DOHH2 (cell line): Measurements from ENCODE around the gene ABCC11.

ENCODE experiments used
- H3F3A ChIP-seq: fragments of 200-600 bp; sonication (generic), shearing (Covaris generic); 2 replicates; pipeline ENCODE4 v1.6.0; 2016; ENCODE audit warnings: antibody characterized with exemption, mild to moderate bottlenecking; ENCODE audit not compliant: control insufficient read depth, insufficient read depth
- H3K27ac ChIP-seq: fragments of 200-600 bp; sonication (generic); 2 replicates; pipeline ENCODE4 v1.5.1; 2014; ENCODE audit warnings: low read depth, mild to moderate bottlenecking, low read length, moderate library complexity
- H3K27me3 ChIP-seq: fragments of 200-600 bp; sonication (generic); 2 replicates; pipeline ENCODE4 v1.6.1; 2014; ENCODE audit warnings: mild to moderate bottlenecking, low read length, mixed read lengths; ENCODE audit not compliant: control insufficient read depth
- H3K36me3 ChIP-seq: fragments of 200-600 bp; sonication (generic); 2 replicates; pipeline ENCODE4 v1.6.1; 2014; ENCODE audit warnings: mild to moderate bottlenecking, low read length, moderate library complexity, mixed read lengths; ENCODE audit not compliant: control insufficient read depth
- H3K4me1 ChIP-seq: fragments of 200-600 bp; sonication (generic); 2 replicates; pipeline ENCODE4 v1.6.1; 2014; ENCODE audit warnings: mild to moderate bottlenecking, low read length, mixed read lengths; ENCODE audit not compliant: control insufficient read depth
- H3K4me2 ChIP-seq: fragments of 200-600 bp; sonication (generic); 2 replicates; pipeline ENCODE4 v1.6.0; 2014; ENCODE audit warnings: mild to moderate bottlenecking, low read length, moderate library complexity
- H3K4me3 ChIP-seq: fragments of 200-600 bp; sonication (generic); 2 replicates; pipeline ENCODE4 v1.5.1; 2014; ENCODE audit warnings: mild to moderate bottlenecking, low read length, mixed read lengths
- H3K79me2 ChIP-seq: fragments of 200-600 bp; sonication (generic); 2 replicates; pipeline ENCODE4 v1.6.1; 2014; ENCODE audit warnings: mild to moderate bottlenecking, low read length, mixed read lengths; ENCODE audit not compliant: control insufficient read depth
- H3K9me2 ChIP-seq: fragments of 200-600 bp; sonication (generic); replicated peaks from 2 replicates; pipeline ENCODE4 v1.6.1; 2014; ENCODE audit warnings: mild to moderate bottlenecking, low read length, mixed read lengths; ENCODE audit not compliant: control insufficient read depth
- H3K9me3 ChIP-seq: fragments of 200-600 bp; sonication (generic); 2 replicates; pipeline ENCODE4 v1.6.1; 2014; ENCODE audit warnings: antibody characterized with exemption, low read length, mixed read lengths; ENCODE audit not compliant: control insufficient read depth, insufficient read depth
- H4K20me1 ChIP-seq: fragments of 200-600 bp; sonication (generic); 2 replicates; pipeline ENCODE4 v1.6.0; 2014; ENCODE audit warnings: low read depth, mild to moderate bottlenecking, antibody characterized with exemption, low read length, moderate library complexity; ENCODE audit not compliant: control insufficient read depth, insufficient read depth
- CTCF ChIP-seq: fragments of 200-600 bp; sonication (generic); IDR thresholded peaks from one replicate; pipeline ENCODE4 v1.5.1; 2014; ENCODE audit warnings: antibody characterized with exemption, mild to moderate bottlenecking, low read depth, low read length; ENCODE audit not compliant: poor library complexity, severe bottlenecking
- EZH2phosphoT487 ChIP-seq: fragments of 200-600 bp; sonication (generic); IDR thresholded peaks from 2 replicates; pipeline ENCODE4 v1.6.1; 2017; ENCODE audit warnings: borderline replicate concordance, mild to moderate bottlenecking, antibody characterized with exemption, low read length, moderate library complexity, mixed read lengths

The ABCC11 gene

GRCh38 chr16:48136547-48137360 lies 110.6 kb downstream of the ABCC11 start:
- Histone ChIP-seq H3K9me2 (no peaks in the 10 kb centered on the region), H3K36me3 (no peaks in the 10 kb centered on the region), H3K27ac (no peak overlapping the region), H3K9me3 (no peaks in the 10 kb centered on the region), H4K20me1 (no peaks in the 10 kb centered on the region), H3K4me1 (no peaks in the 10 kb centered on the region), H3F3A (no peaks in the 10 kb centered on the region), H3K4me2 (no peak overlapping the region), H3K27me3 (no peaks in the 10 kb centered on the region), H3K4me3 (no peak overlapping the region), H3K79me2 (no peaks in the 10 kb centered on the region)
- TF ChIP-seq CTCF = no peak
- no peak for TF ChIP-seq EZH2phosphoT487

GRCh38 chr16:48133455-48134211 lies 113.7 kb downstream of the ABCC11 start:
- H4K20me1 ChIP-seq = no peaks in the 10 kb centered on the region
- TF ChIP-seq EZH2phosphoT487 (no peak), CTCF (no peak)
- H3K79me2 ChIP-seq = no peaks in the 10 kb centered on the region
- no peaks in the 10 kb centered on the region for H3K27me3 ChIP-seq
- no peaks in the 10 kb centered on the region for H3K9me3 ChIP-seq
- H3K4me1 ChIP-seq = no peaks in the 10 kb centered on the region
- H3K4me2 ChIP-seq = no peak overlapping the region
- no peaks in the 10 kb centered on the region for H3K36me3 ChIP-seq
- no peaks in the 10 kb centered on the region for H3F3A ChIP-seq
- H3K4me3 ChIP-seq = no peak overlapping the region
- no peaks in the 10 kb centered on the region for H3K9me2 ChIP-seq
- no peak overlapping the region for H3K27ac ChIP-seq

- Histone ChIP-seq H3F3A (no peaks in the 10 kb centered on the region), H3K27me3 (no peaks in the 10 kb centered on the region), H3K4me3 (no peak overlapping the region), H3K27ac (no peak overlapping the region), H3K4me1 (no peaks in the 10 kb centered on the region), H3K36me3 (no peaks in the 10 kb centered on the region), H3K4me2 (no peak overlapping the region), H3K9me3 (no peaks in the 10 kb centered on the region), H3K9me2 (no peaks in the 10 kb centered on the region), H4K20me1 (no peaks in the 10 kb centered on the region), H3K79me2 (no peaks in the 10 kb centered on the region)
- no peak for TF ChIP-seq CTCF
- no peak for TF ChIP-seq EZH2phosphoT487
Measured at GRCh38 chr16:48132696-48133095, 114.6 kb downstream of the ABCC11 start.
